Suprapubic skin (tissue), 4 donors: ENCODE results near the gene BSND. TPM values are rescaled to one million over a fixed set of nuclear protein-coding genes. Genes with fewer than 3 reads are reported as not detected.

Experiments
- DNase-seq, 2 donors: peaks; one replicate each; pipeline ENCODE4 v3.0.0-alpha.2; 2019; ENCODE audit warnings: low spot score in 2 of 2
- H3K27ac ChIP-seq: fragments of 200-600 bp; sonication (generic); one replicate; pipeline ENCODE4 v1.5.1; 2019
- H3K27me3 ChIP-seq: fragments of 200-600 bp; sonication (generic); one replicate; pipeline ENCODE4 v1.5.1; 2019
- H3K36me3 ChIP-seq: fragments of 200-600 bp; sonication (generic); one replicate; pipeline ENCODE4 v1.5.1; 2019
- H3K4me1 ChIP-seq: fragments of 200-600 bp; sonication (generic); one replicate; pipeline ENCODE4 v1.5.1; 2019
- H3K4me3 ChIP-seq: fragments of 200-600 bp; sonication (generic); one replicate; pipeline ENCODE4 v1.5.1; 2019; ENCODE audit warnings: mild to moderate bottlenecking
- H3K9me3 ChIP-seq: fragments of 200-600 bp; sonication (generic); one replicate; pipeline ENCODE4 v1.5.1; 2019
- CTCF ChIP-seq, 2 donors: fragments of 200-600 bp in 1 of 2; fragments of 450-650 bp in 1 of 2; sonication (generic) in 1 of 2; IDR thresholded peaks; one replicate each; pipeline ENCODE4 v1.5.1; 2016 to 2019; ENCODE audit warnings: antibody characterized with exemption in 2 of 2, mild to moderate bottlenecking in 1 of 2, moderate library complexity in 1 of 2
- EP300 ChIP-seq: sonication (generic); formaldehyde crosslinking; IDR thresholded peaks from one replicate; pipeline ENCODE4 v1.6.1; 2017; ENCODE audit warnings: antibody characterized with exemption
- POLR2A ChIP-seq, 2 donors: fragments of 450-650 bp; IDR thresholded peaks; one replicate each; pipeline ENCODE4 v1.6.1; 2017; ENCODE audit warnings: antibody characterized with exemption in 2 of 2, mild to moderate bottlenecking in 2 of 2, moderate library complexity in 2 of 2
- POLR2AphosphoS5 ChIP-seq, 3 donors: sonication (generic); formaldehyde crosslinking; IDR thresholded peaks; one replicate each; pipeline ENCODE4 v1.6.1; 2017; ENCODE audit warnings: antibody characterized with exemption in 3 of 3
- WGBS: methylation state at CpG from one replicate; pipeline ENCODE4 v1.1.5; 2018; 5-methylcytosine and 5-hydroxymethylcytosine counted together
- total RNA-seq, 4 donors: library from RNA; depleted of rRNA; stranded (reverse); fragments of >200 nt; gene quantifications; one replicate each; pipeline ENCODE4 v1.1.0, GENCODE V29; 2016

The BSND gene
- total RNA-seq, 4 donors from 2014 or later: not detected

DNA sequence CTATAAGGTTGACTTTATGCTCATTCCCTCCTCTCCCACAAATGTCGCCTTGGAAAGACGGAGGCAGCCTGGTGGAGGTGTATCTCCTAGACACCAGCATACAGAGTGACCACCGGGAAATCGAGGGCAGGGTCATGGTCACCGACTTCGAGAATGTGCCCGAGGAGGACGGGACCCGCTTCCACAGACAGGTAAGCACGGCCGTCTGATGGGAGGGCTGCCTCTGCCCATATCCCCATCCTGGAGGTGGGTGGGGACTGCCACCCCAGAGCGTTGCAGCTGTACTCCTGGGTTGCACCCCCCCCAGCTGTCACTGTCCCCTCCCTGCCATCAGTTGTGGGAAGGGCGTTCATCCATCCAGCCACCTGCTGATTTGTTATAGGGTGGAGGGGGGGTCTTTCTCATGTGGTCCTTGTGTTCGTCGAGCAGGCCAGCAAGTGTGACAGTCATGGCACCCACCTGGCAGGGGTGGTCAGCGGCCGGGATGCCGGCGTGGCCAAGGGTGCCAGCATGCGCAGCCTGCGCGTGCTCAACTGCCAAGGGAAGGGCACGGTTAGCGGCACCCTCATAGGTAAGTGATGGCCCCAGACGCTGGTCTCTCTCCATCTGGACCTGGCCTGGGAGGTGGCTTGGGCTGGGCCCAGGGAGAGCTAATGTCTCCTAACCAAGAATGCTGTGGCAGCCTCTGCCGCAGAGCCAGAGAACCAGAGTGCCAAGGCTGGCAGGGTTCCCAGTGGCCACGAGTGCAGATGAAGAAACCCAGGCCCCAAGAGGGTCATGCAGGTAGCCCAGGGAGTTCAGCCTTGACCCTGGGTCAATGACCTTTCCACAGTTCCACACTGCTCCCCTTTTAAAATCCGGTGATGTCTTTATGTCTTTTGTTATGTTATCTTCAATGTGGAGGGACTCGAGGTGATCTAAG, 53.7 kb downstream of the BSND start:
- no peak for TF ChIP-seq EP300
- TF ChIP-seq POLR2A (IDR thresholded peaks at IDR 0.05): no peak
- TF ChIP-seq POLR2AphosphoS5 (IDR thresholded peaks at IDR 0.05): no peak
- no peak for TF ChIP-seq CTCF (IDR thresholded peaks at IDR 0.05)
- Histone ChIP-seq H3K9me3 (no peaks in the 10 kb centered on the region), H3K27ac (no peak overlapping the region), H3K4me1 (peaks cover 13% of the 10 kb centered on the region), H3K4me3 (no peak overlapping the region), H3K36me3 (no peaks in the 10 kb centered on the region), H3K27me3 (no peaks in the 10 kb centered on the region)
- WGBS: 86% methylated on average over 18 of the region's 29 CpGs
- DNase-seq: peak; percentile 49 to 69

DNA sequence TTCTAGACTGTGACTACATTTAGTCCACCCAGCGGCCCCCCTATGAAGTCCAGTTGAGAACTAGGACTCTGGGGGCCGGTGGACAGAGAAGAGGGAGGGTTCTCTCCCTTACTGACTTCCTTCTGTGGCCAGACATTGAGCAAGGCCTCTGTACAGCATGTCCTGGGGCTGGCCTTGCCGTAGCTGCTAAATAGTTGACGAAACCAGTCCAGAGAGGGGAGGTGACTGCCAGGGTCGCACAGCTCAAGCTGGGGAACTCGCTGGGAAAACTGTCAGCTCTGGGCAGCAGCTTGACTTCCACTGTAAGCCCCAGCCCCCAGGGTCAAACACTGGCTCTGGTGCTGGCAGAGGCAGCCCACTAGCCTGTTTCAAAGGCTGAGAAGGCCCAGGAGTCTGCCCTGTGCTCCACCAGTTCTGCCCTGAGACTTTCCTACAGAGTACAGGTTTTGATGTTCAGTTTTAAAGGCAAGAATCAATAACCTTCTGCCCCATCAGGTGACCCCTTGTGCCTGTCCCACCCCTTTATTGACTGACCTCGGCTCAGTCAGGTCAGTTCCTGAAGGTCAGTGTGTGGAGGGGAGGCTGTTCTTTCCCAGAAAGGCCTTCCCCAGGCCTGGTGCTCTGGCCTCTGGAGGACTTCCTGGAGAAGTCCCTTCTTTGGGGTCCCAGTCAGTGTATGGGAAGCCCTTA, 54.7 kb downstream of the BSND start:
- no peak overlapping the region for H3K27ac ChIP-seq
- peak; percentile 40 to 63 for DNase-seq
- WGBS: 68% methylated on average over 7 of the region's 7 CpGs

GRCh38 chr1:55054396-55054795, 55.7 kb downstream of the BSND start:
- Histone ChIP-seq H3K9me3 (no peaks in the 10 kb centered on the region), H3K27me3 (no peaks in the 10 kb centered on the region), H3K27ac (no peak overlapping the region), H3K36me3 (no peaks in the 10 kb centered on the region), H3K4me1 (peaks cover 13% of the 10 kb centered on the region), H3K4me3 (no peak overlapping the region)
- TF ChIP-seq POLR2AphosphoS5 (IDR thresholded peaks at IDR 0.05): no peak
- TF ChIP-seq CTCF (IDR thresholded peaks at IDR 0.05): no peak
- TF ChIP-seq EP300: no peak
- no peak for TF ChIP-seq POLR2A (IDR thresholded peaks at IDR 0.05)
- WGBS: 95% methylated on average over 4 of the region's 5 CpGs
- peak; percentile 30 to 38 for DNase-seq

More for the DNA sequence above, 54.7 kb downstream of the BSND start:
- H3K4me3 ChIP-seq: no peak overlapping the region
- H3K36me3 ChIP-seq: no peaks in the 10 kb centered on the region
- H3K4me1 ChIP-seq: peaks cover 13% of the 10 kb centered on the region
- no peak for TF ChIP-seq EP300
- TF ChIP-seq POLR2A (IDR thresholded peaks at IDR 0.05): no peak
- no peak for TF ChIP-seq CTCF (IDR thresholded peaks at IDR 0.05)
- no peak for TF ChIP-seq POLR2AphosphoS5 (IDR thresholded peaks at IDR 0.05)
- H3K27me3 ChIP-seq: no peaks in the 10 kb centered on the region
- no peaks in the 10 kb centered on the region for H3K9me3 ChIP-seq

DNA sequence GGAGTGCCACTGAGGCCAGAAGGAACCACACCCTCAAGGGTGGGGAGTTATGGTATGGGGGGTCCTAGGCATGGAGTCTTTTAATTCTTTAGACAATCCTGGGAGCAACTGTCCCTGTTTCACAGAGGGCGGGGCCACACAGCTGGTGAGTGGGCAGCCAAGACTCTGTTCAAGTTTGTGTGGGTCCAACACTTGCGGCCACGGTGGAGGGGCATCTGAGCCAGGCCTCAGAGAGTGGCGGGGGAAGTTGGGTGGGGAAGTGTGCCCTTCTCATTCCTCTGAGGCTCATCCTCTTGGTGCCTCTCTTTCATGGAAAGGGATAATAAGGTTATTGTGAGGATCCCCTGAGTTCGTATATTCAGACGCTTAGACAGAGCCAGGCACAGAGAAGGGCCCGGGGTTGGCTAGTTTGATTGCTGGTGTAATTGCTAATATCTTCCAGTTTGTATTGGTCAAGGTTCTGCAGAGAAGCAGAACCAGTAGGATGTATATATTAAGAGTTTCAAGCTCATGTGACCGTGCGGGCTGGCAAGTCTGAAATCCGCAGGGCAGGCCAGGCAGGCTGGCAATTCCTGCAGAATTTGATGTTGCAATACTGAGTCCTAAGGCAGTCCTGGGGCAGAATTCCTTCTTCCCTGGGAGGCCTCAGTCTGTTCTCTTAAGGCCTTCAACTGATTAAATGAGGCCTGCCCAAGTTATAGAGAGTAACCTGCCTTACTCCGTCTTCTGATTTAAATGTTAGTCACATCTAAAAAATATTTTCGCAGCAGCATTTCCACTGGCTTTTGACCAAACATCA, 56.5 kb downstream of the BSND start:
- Histone ChIP-seq H3K4me3 (no peak overlapping the region), H3K36me3 (no peaks in the 10 kb centered on the region), H3K27me3 (no peaks in the 10 kb centered on the region), H3K4me1 (peaks cover 7% of the 10 kb centered on the region), H3K27ac (no peak overlapping the region), H3K9me3 (no peaks in the 10 kb centered on the region)
- peak; percentile 31 to 56 for DNase-seq
- WGBS: 84% methylated on average over 12 of the region's 12 CpGs
- TF ChIP-seq POLR2A (IDR thresholded peaks at IDR 0.05) (no peak), CTCF (IDR thresholded peaks at IDR 0.05) (no peak), EP300 (no peak), POLR2AphosphoS5 (IDR thresholded peaks at IDR 0.05) (no peak)
